Cerebellar cortex (tissue), 1 donor: ENCODE measurements around the gene GPR160.
"Not testable (repeated sequence)": the region's sequence is repeated elsewhere in the genome, so short reads cannot be mapped to it uniquely, and the experiment has no call there.

ENCODE experiments used
- DNase-seq: peaks from one replicate; pipeline ENCODE4 v3.0.0-alpha.2; 2015; ENCODE audit warnings: low spot score

GPR160 gene

DNA sequence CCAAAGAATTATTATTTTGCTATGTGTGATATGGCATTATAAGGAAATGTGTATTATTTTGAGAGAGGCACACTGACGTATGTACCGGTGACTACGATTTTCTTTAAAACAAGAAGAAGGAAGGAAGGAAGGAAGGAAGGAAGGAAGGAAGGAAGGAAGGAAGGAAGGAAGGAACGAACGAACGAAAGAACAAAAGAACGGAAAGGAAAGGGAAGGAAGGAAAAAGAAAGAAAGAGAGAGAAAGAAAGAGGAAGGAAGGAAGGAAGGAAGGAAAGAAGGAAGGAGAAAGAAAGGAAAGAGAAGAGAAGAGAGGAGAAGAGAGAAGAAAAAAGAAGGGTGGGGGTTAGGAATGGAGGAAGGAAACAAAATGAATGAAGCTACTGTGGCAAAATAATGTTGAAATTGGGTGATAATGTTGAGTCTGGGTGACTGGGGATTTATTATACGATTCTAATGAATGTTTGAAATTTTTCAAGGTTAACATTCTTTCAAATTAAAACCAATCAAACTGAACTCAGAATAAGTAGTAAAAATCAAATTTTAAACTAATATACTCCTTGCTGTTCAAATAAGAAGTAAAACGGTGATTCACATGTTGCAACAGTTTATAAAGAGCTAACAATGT lies 73.5 kb downstream of the GPR160 start:
- no peak for DNase-seq

DNA sequence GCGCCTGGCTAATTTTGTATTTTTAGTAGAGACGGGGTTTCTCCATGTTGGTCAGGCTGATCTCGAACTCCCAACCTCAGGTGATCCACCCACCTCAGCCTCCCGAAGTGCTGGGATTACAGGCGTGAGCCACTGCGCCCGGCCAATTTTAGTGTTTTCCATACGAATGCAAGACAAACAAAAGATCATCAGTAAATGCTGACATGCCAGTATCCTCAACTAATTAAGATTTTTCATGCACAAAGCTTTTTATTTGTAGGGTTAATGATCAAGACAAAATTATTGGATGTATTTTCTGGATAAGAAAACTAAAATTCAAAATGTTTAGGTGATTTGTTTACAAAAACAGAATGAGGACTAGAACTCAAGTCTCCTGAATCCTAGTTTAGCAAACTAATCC lies 76.4 kb downstream of the GPR160 start:
- not testable (repeated sequence) for DNase-seq

DNA sequence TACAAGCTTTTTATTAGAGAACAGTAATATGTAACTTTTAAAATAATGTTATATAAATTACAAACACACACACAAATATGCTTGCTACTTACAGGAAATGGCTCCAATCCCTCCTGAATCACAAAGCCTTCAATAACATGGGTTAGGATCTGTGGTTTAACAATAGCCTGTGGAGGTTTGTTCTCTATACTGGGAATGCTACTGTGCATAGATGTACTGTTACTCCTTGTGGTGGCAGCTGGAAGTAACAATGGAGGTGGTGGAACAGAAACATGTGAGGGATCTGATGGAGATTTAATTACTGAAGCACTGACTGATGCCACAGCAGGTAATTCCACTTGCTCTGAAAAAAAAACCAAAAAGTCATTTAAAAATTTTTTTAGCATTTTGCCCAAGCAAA lies 79.3 kb downstream of the GPR160 start:
- DNase-seq = no peak

DNA sequence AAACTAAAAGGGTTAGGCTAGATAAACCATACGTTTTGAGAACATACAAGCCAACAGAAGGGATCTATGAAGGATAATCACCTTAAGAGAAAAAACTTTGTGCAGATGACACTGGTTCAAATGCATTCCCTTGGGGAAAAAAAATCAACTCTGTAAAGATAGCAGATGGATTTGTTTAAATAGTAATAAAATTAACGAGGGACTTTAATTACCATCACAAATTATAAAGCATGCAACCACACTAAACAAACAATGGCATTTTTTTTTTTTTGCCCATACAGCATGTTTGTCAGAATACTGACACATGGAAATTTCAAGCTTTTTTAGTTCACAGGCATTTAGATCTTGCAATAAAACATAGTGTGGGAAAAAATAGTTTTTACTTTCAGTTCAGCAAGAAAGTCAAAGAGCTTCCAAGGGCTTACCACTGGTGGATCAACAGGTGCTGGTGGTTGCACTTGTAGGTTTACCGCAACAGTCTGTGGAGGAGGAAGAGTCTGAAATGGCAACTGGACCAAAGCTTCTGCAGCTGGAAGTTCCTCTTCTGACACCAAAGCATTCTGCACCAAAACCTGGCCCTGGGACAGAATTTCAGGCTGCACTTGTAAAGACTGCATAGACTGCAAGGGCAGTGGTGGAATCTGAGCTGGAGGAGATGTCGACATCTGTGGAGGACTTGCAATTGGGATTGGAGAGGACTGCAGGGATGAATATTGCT lies 90.6 kb downstream of the GPR160 start:
- no peak for DNase-seq

DNA sequence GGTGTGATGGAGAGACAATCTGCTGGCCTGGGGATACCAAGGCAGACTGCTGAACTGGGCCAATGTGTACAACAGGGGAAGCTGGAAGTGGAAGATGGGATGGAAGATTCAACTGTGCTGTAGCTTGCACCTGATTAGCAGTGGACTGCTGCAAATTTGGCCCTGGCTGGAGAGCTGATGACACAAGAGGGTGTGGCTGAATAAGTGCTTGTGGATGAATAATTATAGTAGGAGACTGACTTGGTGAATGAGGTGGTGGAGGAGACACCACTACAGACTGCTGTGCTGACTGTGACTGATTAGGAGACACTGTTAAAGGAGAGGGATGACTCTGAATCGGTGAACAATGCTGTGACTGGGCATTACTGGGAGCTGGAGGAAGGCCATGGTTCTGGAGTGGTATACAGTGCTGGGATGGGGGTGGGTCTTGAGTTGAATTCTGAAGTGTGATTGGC lies 91.2 kb downstream of the GPR160 start:
- no peak for DNase-seq

DNA sequence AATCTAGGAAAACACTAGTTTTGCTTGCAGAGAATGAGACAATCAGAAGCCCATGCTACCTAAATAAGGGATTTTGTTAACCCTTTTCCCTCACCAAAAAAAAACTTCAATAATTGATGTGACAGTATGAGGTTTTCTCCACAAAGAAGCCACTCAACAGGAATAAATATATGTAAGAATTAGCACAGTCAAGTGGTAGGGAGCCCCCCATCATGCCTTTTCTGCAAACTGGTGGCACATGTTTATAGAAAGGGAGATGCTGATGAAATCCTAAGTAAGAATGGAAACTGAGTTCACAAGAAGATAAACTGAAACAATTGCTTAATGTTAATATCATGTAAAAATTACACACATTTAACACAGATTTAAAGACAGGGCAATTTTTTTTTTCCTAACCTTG lies 92.7 kb downstream of the GPR160 start:
- no peak for DNase-seq

DNA sequence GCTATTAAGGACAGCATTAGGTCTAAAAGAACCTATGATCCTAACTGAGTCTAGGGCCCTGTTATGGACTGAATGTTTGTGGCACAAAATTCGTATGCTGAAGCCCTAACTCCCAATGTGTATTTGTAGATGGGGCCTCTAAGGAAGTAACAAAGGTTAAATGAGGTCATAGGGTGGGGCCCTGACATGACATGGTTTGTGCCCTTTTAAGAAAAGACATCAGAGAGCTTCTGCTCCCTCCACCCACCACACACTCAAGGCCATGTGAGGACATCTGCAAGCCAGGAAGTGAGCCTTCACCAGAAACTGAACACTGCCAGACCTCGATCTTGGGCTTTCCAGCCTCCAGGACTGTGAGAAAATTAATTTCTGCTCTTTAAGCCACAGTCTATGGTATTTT lies 94.5 kb downstream of the GPR160 start:
- no peak for DNase-seq
